Measurements from ENCODE around the gene R3HDML. TPM values are rescaled to one million over a fixed set of nuclear protein-coding genes. Genes with fewer than 3 reads are reported as not detected.

The R3HDML gene
- total RNA-seq, 1 donor from 2014 or later = not detected

DNA sequence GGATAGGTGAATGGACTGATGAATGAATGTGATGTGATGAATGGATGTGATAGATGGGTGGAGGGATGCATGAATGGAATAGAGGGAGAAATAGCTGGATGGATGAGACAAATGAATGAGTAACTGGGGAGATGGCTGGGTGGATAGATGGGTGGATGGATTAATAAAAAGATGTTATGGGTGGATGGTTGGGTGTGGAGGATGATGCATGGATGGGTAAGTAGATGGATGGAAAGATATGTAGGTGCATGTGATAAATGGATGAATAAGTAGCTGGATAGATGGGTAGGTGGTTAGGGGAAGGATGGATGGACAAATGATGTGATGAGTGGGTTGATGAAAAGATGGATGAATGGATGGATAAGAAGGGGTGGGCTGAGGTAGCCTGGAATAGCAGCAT is 23.4 kb downstream of the R3HDML start:
- FAIRE-seq = no peak
- peaks cover 12% of the 10 kb centered on the region for H3K27me3 ChIP-seq (ENCODE audit: control insufficient read depth, insufficient read depth, low read length)
- no peaks in the 10 kb centered on the region for H3K36me3 ChIP-seq (ENCODE audit: control insufficient read depth, insufficient read depth, low read length)
- no peak for DNase-seq (ENCODE audit: low read depth)
- H3K4me3 ChIP-seq (ENCODE audit: low read depth, low read length) = no peak overlapping the region
- no peak for TF ChIP-seq CTCF (IDR thresholded peaks at IDR 0.05; ENCODE audit: insufficient read depth, low read length, severe bottlenecking)

DNA sequence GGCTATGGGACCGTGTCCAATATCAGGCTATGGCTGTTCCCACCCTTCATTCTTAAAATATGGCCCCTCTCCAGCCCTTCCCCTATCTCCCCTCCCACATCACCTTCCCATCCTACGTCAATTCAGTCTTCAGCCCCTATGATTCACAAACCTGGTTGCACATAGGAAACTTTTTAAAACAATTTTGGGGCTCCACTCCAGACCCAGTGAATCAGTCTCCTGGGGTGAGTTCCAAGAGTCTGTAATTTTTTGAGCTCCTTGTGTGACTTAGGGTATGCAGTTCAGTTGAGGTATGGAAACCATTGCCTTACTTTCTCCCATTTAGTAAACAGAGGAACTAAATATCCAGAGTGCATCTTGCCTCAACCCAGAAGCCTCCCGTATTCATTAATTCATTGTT is 24.2 kb downstream of the R3HDML start:
- H3K4me3 ChIP-seq (ENCODE audit: low read depth, low read length) = no peak overlapping the region
- no peaks in the 10 kb centered on the region for H3K36me3 ChIP-seq (ENCODE audit: control insufficient read depth, insufficient read depth, low read length)
- no peak for DNase-seq (ENCODE audit: low read depth)
- FAIRE-seq = no peak
- H3K27me3 ChIP-seq (ENCODE audit: control insufficient read depth, insufficient read depth, low read length) = peaks cover 9% of the 10 kb centered on the region
- no peak for TF ChIP-seq CTCF (IDR thresholded peaks at IDR 0.05; ENCODE audit: insufficient read depth, low read length, severe bottlenecking)

DNA sequence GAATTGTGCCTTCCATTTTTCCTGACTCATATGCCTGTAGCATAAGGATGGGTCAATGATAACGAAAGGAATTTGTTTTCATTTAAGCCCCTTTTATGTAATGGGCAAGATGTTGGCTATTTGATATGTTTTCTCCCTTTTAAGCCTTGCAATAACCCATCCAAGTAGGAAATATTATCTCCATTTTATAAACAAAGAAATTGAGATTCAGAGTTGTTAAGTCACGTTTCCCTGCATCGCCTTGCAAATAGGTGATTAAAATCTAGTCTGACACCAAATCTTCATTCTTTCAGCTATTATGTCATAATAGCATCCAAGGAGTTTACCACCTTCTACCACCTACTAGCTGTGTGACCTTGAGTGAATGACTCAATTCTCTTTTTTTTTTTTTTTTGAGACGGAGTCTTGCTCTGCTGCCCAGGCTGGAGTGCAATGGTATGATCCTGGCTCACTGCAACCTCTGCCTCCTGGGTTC is 25.7 kb downstream of the R3HDML start:
- no peaks in the 10 kb centered on the region for H3K27me3 ChIP-seq (ENCODE audit: control insufficient read depth, insufficient read depth, low read length)
- H3K36me3 ChIP-seq (ENCODE audit: control insufficient read depth, insufficient read depth, low read length) = no peaks in the 10 kb centered on the region
- TF ChIP-seq CTCF (IDR thresholded peaks at IDR 0.05; ENCODE audit: insufficient read depth, low read length, severe bottlenecking) = no peak
- no peak overlapping the region for H3K4me3 ChIP-seq (ENCODE audit: low read depth, low read length)
- DNase-seq (ENCODE audit: low read depth) (no peak), FAIRE-seq (no peak)

DNA sequence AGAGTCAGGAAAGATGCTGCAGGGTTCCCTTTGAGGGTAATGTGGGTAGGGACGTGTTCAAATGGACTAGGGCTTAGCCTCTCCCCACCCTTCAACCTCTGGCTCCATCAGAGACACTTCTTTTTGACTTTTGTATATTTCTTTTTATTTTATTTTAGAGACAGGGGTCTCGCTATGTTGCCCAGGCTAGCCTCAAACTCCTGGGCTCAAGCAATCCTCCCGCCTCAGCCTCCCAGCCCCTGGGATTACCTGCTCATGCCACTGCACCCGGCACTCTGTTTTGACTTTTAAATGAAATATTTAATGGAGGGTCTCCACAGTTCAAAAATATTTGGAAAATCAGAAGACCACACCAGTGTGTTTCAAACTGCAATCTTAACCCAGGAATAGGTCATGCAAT is 27.2 kb downstream of the R3HDML start:
- Histone ChIP-seq H3K27me3 (ENCODE audit: control insufficient read depth, insufficient read depth, low read length) (no peaks in the 10 kb centered on the region), H3K36me3 (ENCODE audit: control insufficient read depth, insufficient read depth, low read length) (no peaks in the 10 kb centered on the region), H3K4me3 (ENCODE audit: low read depth, low read length) (no peak overlapping the region)
- DNase-seq (ENCODE audit: low read depth) (no peak), FAIRE-seq (no peak)
- no peak for TF ChIP-seq CTCF (IDR thresholded peaks at IDR 0.05; ENCODE audit: insufficient read depth, low read length, severe bottlenecking)

GRCh38 chr20:44364780-44365179 is 27.9 kb downstream of the R3HDML start:
- FAIRE-seq = no peak
- H3K36me3 ChIP-seq (ENCODE audit: control insufficient read depth, insufficient read depth, low read length) = no peaks in the 10 kb centered on the region
- DNase-seq (ENCODE audit: low read depth) = no peak
- no peaks in the 10 kb centered on the region for H3K27me3 ChIP-seq (ENCODE audit: control insufficient read depth, insufficient read depth, low read length)
- no peak overlapping the region for H3K4me3 ChIP-seq (ENCODE audit: low read depth, low read length)
- TF ChIP-seq CTCF (IDR thresholded peaks at IDR 0.05; ENCODE audit: insufficient read depth, low read length, severe bottlenecking) = no peak

DNA sequence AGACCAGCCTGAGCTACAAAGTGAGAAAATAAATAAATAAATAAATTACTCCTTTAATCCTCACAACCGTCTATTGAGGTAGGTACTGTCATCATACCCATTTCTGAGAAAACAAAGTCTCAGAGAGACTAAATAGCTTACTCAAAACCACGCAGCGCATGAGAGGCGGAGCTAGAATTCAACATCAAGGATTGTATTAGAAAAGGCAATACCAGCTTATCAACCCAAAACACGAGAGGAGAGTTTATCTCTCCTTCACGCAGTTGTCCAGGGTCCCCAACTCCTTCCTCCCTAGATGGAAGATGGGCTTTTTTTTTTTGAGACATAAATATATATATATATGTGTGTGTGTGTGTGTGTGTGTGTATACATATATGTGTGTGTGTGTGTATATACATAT is 30.9 kb downstream of the R3HDML start:
- no peaks in the 10 kb centered on the region for H3K36me3 ChIP-seq (ENCODE audit: control insufficient read depth, insufficient read depth, low read length)
- no peak overlapping the region for H3K4me3 ChIP-seq (ENCODE audit: low read depth, low read length)
- FAIRE-seq (no peak), DNase-seq (ENCODE audit: low read depth) (no peak)
- no peaks in the 10 kb centered on the region for H3K27me3 ChIP-seq (ENCODE audit: control insufficient read depth, insufficient read depth, low read length)
- TF ChIP-seq CTCF (IDR thresholded peaks at IDR 0.05; ENCODE audit: insufficient read depth, low read length, severe bottlenecking) = no peak

Measured in bronchial epithelial cell (primary cell).